Sigmoid colon (tissue), 7 donors: ENCODE data around the gene VEPH1. TPM values are rescaled to one million over a fixed set of nuclear protein-coding genes. Genes with fewer than 3 reads are reported as not detected.

Experiments used
- DNase-seq: peaks from one replicate; pipeline ENCODE4 v3.0.0-alpha.2; 2019
- H3K27ac ChIP-seq, 4 donors: fragments of 200-600 bp; sonication (generic); one replicate each; pipeline ENCODE4 v1.5.1; 2016 to 2019; ENCODE audit warnings: mild to moderate bottlenecking in 1 of 4
- H3K27me3 ChIP-seq, 3 donors: fragments of 200-600 bp; sonication (generic); one replicate each; pipeline ENCODE4 v1.5.1; 2019; ENCODE audit warnings: mild to moderate bottlenecking in 1 of 3
- H3K36me3 ChIP-seq, 4 donors: fragments of 200-600 bp; sonication (generic); one replicate each; pipeline ENCODE4 v1.5.1; 2016 to 2019
- H3K4me1 ChIP-seq, 4 donors: fragments of 200-600 bp; sonication (generic); one replicate each; pipeline ENCODE4 v1.5.1; 2017 to 2019
- H3K4me3 ChIP-seq, 4 donors: fragments of 200-600 bp; sonication (generic); one replicate each; pipeline ENCODE4 v1.5.1; 2017 to 2019; ENCODE audit warnings: mild to moderate bottlenecking in 2 of 4, moderate library complexity in 1 of 4
- H3K9me3 ChIP-seq, 4 donors: fragments of 200-600 bp in 3 of 4; sonication (generic) in 3 of 4; one replicate each; pipeline versions ENCODE4 v1.5.1 to v1.6.1; 2013 to 2019
- CTCF ChIP-seq, 4 experiments: fragments of 450-650 bp in 3 of 4; fragments of 200-600 bp in 1 of 4; IDR thresholded peaks; one replicate each; pipeline ENCODE4 v1.5.1; 2016 to 2019; ENCODE audit warnings: antibody characterized with exemption in 4 of 4, mild to moderate bottlenecking in 3 of 4, moderate library complexity in 2 of 4
- EP300 ChIP-seq, 4 donors: sonication (generic); formaldehyde crosslinking; IDR thresholded peaks; one replicate each; pipeline ENCODE4 v1.6.1; 2017; ENCODE audit warnings: antibody characterized with exemption in 4 of 4
- POLR2A ChIP-seq, 2 donors: fragments of 450-650 bp; IDR thresholded peaks; one replicate each; pipeline ENCODE4 v1.6.1; 2016; ENCODE audit warnings: antibody characterized with exemption in 2 of 2, mild to moderate bottlenecking in 2 of 2, moderate library complexity in 2 of 2
- POLR2AphosphoS5 ChIP-seq, 4 donors: sonication (generic); formaldehyde crosslinking; IDR thresholded peaks; one replicate each; pipeline ENCODE4 v1.6.1; 2017; ENCODE audit warnings: antibody characterized with exemption in 4 of 4
- WGBS, 2 donors: extraction: QIAGEN DNeasy Blood & Tissue Kit; methylation state at CpG; one replicate each; pipeline ENCODE4 v1.1.7; 2013; 5-methylcytosine and 5-hydroxymethylcytosine counted together
- intact Hi-C: fragments of 100-400 bp; cut with DNase I; formaldehyde crosslinking; loops from one replicate; pipeline ENCODE4 v1.15.1; 2023
- polyA plus RNA-seq, 3 donors: library from polyadenylated mRNA; stranded (reverse); fragments of 200-250 nt; gene quantifications; one replicate each; pipeline ENCODE4 v1.2.3, GENCODE V29; 2013
- total RNA-seq, 4 donors: library from RNA; depleted of rRNA; stranded (reverse); fragments of >200 nt; gene quantifications; one replicate each; pipeline ENCODE4 v1.1.0, GENCODE V29; 2016
- donor health status: healthy with polysubstance abuse.
- donor health status: Bipolar disorder and iron deficiency.
- donor health status: healthy.

VEPH1 gene
- total and polyA plus RNA-seq, 7 donors = 0.14 to 1.8 (median 0.87) TPM; not detected in 1

GRCh38 chr3:157369727-157370421 lies 133.3 kb downstream of the VEPH1 start:
- DNase-seq = no peak
- 48 to 49% methylated on average over 4 of the region's 4 CpGs for WGBS, 2 donors
- TF ChIP-seq EP300 (IDR thresholded peaks at IDR 0.05) (no peak), CTCF (IDR thresholded peaks at IDR 0.05) (no peak), POLR2A (IDR thresholded peaks at IDR 0.05) (no peak), POLR2AphosphoS5 (IDR thresholded peaks at IDR 0.05) (no peak)
- no peaks in the 10 kb centered on the region for H3K36me3 ChIP-seq
- no peak overlapping the region for H3K27ac ChIP-seq
- H3K4me1 ChIP-seq = no peaks in the 10 kb centered on the region
- H3K27me3 ChIP-seq = no peaks in the 10 kb centered on the region
- H3K4me3 ChIP-seq = no peak overlapping the region
- intact Hi-C loops = no loop called here
- H3K9me3 ChIP-seq = no peaks in the 10 kb centered on the region

- 77 to 84% methylated on average over 3 of the region's 3 CpGs for WGBS, 2 donors
- no peaks in the 10 kb centered on the region for H3K27me3 ChIP-seq
- no peaks in the 10 kb centered on the region for H3K36me3 ChIP-seq
- H3K27ac ChIP-seq = no peak overlapping the region
- H3K4me3 ChIP-seq = no peak overlapping the region
- no peaks in the 10 kb centered on the region for H3K4me1 ChIP-seq
- H3K9me3 ChIP-seq = no peaks in the 10 kb centered on the region
- DNase-seq = no peak
- TF ChIP-seq CTCF (IDR thresholded peaks at IDR 0.05) = no peak
- TF ChIP-seq POLR2A (IDR thresholded peaks at IDR 0.05) = no peak
- no peak for TF ChIP-seq EP300 (IDR thresholded peaks at IDR 0.05)
- TF ChIP-seq POLR2AphosphoS5 (IDR thresholded peaks at IDR 0.05) = no peak
- intact Hi-C loops = no loop called here
Measured at GRCh38 chr3:157368171-157368570, 135.0 kb downstream of the VEPH1 start.

GRCh38 chr3:157363393-157363792 lies 139.8 kb downstream of the VEPH1 start:
- 88% methylated on average over 3 of the region's 3 CpGs for whole genome bisulfite sequencing, 2 donors
- Histone ChIP-seq H3K36me3 (no peaks in the 10 kb centered on the region), H3K4me3 (no peak overlapping the region), H3K4me1 (no peaks in the 10 kb centered on the region), H3K27me3 (no peaks in the 10 kb centered on the region), H3K27ac (no peak overlapping the region), H3K9me3 (no peaks in the 10 kb centered on the region)
- intact Hi-C loops = no loop called here
- TF ChIP-seq CTCF (IDR thresholded peaks at IDR 0.05) (no peak), POLR2AphosphoS5 (IDR thresholded peaks at IDR 0.05) (no peak), EP300 (IDR thresholded peaks at IDR 0.05) (no peak), POLR2A (IDR thresholded peaks at IDR 0.05) (no peak)
- no peak for DNase-seq

GRCh38 chr3:157362348-157362747 lies 140.9 kb downstream of the VEPH1 start:
- TF ChIP-seq CTCF (IDR thresholded peaks at IDR 0.05) (no peak), POLR2AphosphoS5 (IDR thresholded peaks at IDR 0.05) (no peak), POLR2A (IDR thresholded peaks at IDR 0.05) (no peak), EP300 (IDR thresholded peaks at IDR 0.05) (no peak)
- WGBS, 2 donors = 75 to 78% methylated on average over 2 of the region's 2 CpGs
- Histone ChIP-seq H3K9me3 (no peaks in the 10 kb centered on the region), H3K27ac (no peak overlapping the region), H3K36me3 (no peaks in the 10 kb centered on the region), H3K4me1 (no peaks in the 10 kb centered on the region), H3K27me3 (no peaks in the 10 kb centered on the region), H3K4me3 (no peak overlapping the region)
- intact Hi-C loops = no loop called here
- DNase-seq = no peak

GRCh38 chr3:157360044-157360443 lies 143.2 kb downstream of the VEPH1 start:
- Histone ChIP-seq H3K36me3 (no peaks in the 10 kb centered on the region), H3K4me3 (no peak overlapping the region), H3K4me1 (no peaks in the 10 kb centered on the region), H3K27ac (no peak overlapping the region), H3K27me3 (no peaks in the 10 kb centered on the region), H3K9me3 (no peaks in the 10 kb centered on the region)
- intact Hi-C loops = no loop called here
- TF ChIP-seq CTCF (IDR thresholded peaks at IDR 0.05) = no peak
- TF ChIP-seq POLR2AphosphoS5 (IDR thresholded peaks at IDR 0.05) = no peak
- TF ChIP-seq EP300 (IDR thresholded peaks at IDR 0.05) = no peak
- no peak for TF ChIP-seq POLR2A (IDR thresholded peaks at IDR 0.05)
- DNase-seq = no peak
- 78 to 85% methylated on average over 2 of the region's 2 CpGs for WGBS, 2 donors
